A549 (cell line): ENCODE measurements around the gene CD2BP2.

ENCODE experiments used
- EP300 ChIP-seq, 2 experiments: fragments of >200 bp; sonication (Bioruptor Twin); formaldehyde crosslinking; IDR thresholded peaks; 2 replicates in 1 of 2; 3 replicates in 1 of 2; pipeline ENCODE4 v1.6.1; 2016 to 2017
- HMGXB4 ChIP-seq: fragments of 250-450 bp; sonication (Bioruptor Pico); IDR thresholded peaks from 2 replicates; pipeline ENCODE4 v1.5.0; 2021; ENCODE audit warnings: mild to moderate bottlenecking, moderate library complexity, borderline replicate concordance
- MYC ChIP-seq: IDR thresholded peaks from 2 replicates; pipeline ENCODE4 v1.6.1; 2012; ENCODE audit warnings: mild to moderate bottlenecking, inconsistent platforms, low read length, improper control_type of control experiment, borderline replicate concordance
- POLR2A ChIP-seq: IDR thresholded peaks from 2 replicates; pipeline ENCODE4 v1.6.1; 2012; ENCODE audit warnings: mild to moderate bottlenecking, low read length
- RAD21 ChIP-seq, 2 experiments: fragments of >200 bp in 1 of 2; sonication (Bioruptor Twin) in 1 of 2; formaldehyde crosslinking in 1 of 2; IDR thresholded peaks in 1 of 2; conservative IDR thresholded peaks in 1 of 2; 2 replicates in 1 of 2; 3 replicates in 1 of 2; pipeline ENCODE4 v1.6.1; 2012 to 2018; ENCODE audit warnings: inconsistent platforms in 1 of 2
- TF ChIP-seq, protein P1 (sequence below): fragments of >200 bp; sonication (Bioruptor Twin); formaldehyde crosslinking; IDR thresholded peaks from 3 replicates; pipeline ENCODE4 v1.5.1; 2016
- TF ChIP-seq, protein P2 (sequence below): fragments of >200 bp; sonication (Bioruptor Twin); formaldehyde crosslinking; IDR thresholded peaks from 3 replicates; pipeline ENCODE4 v1.6.1; 2016

DNA sequence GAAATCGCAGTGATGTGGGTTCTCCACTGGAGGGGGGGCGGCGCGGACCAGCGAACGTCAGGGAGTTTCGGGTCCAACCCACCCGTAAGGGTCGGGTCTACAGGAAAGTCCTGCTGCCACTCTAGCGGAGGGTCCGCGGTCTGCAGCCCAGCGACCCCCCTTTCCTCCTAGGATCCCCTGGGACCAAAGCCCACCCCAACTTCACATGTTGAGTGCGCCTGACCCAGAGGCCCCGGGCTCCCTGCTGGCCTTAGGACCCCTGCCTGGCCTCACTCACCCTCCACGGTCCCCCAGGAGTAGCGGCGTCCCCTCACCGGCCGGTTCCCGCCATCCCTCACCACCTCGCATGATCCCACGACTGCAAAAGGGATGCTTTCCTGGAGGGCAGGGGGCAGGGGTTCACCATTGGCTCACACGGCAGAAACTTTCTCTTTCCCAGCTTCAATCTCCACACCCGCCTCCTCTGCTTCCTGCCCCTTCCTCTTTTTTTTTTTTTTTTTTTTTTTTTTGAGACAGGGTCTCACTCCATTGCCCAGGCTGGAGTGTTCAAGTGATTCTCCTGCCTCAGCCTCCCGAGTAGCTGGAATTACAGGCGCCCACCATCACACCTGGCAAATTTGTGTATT lies 24.2 kb upstream of the CD2BP2 start:
- TF ChIP-seq MYC (no peak), EP300 (IDR thresholded peaks at IDR 0.05) (no peak), RAD21 (conservative IDR thresholded peaks at IDR 0.05 in 1 of 2, IDR thresholded peaks at IDR 0.05 in 1 of 2) (no peak), POLR2A (no peak), HMGXB4 (CRISPR knock-in tag) (no peak)
- TF ChIP-seq, protein P1, sequence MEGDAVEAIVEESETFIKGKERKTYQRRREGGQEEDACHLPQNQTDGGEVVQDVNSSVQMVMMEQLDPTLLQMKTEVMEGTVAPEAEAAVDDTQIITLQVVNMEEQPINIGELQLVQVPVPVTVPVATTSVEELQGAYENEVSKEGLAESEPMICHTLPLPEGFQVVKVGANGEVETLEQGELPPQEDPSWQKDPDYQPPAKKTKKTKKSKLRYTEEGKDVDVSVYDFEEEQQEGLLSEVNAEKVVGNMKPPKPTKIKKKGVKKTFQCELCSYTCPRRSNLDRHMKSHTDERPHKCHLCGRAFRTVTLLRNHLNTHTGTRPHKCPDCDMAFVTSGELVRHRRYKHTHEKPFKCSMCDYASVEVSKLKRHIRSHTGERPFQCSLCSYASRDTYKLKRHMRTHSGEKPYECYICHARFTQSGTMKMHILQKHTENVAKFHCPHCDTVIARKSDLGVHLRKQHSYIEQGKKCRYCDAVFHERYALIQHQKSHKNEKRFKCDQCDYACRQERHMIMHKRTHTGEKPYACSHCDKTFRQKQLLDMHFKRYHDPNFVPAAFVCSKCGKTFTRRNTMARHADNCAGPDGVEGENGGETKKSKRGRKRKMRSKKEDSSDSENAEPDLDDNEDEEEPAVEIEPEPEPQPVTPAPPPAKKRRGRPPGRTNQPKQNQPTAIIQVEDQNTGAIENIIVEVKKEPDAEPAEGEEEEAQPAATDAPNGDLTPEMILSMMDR, result no peak
- TF ChIP-seq, protein P2, sequence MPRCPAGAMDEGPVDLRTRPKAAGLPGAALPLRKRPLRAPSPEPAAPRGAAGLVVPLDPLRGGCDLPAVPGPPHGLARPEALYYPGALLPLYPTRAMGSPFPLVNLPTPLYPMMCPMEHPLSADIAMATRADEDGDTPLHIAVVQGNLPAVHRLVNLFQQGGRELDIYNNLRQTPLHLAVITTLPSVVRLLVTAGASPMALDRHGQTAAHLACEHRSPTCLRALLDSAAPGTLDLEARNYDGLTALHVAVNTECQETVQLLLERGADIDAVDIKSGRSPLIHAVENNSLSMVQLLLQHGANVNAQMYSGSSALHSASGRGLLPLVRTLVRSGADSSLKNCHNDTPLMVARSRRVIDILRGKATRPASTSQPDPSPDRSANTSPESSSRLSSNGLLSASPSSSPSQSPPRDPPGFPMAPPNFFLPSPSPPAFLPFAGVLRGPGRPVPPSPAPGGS, result no peak
